Peyer's patch (tissue), 4 donors: ENCODE data around the gene TIAM2. TPM values are rescaled to one million over a fixed set of nuclear protein-coding genes. Genes with fewer than 3 reads are reported as not detected.

Source experiments
- DNase-seq, 3 donors: peaks; one replicate each; pipeline ENCODE4 v3.0.0-alpha.2; 2017 to 2019
- H3K27ac ChIP-seq, 4 donors: fragments of 200-600 bp; sonication (generic); one replicate each; pipeline ENCODE4 v1.5.1; 2016 to 2019
- H3K27me3 ChIP-seq, 2 donors: fragments of 200-600 bp; sonication (generic); one replicate each; pipeline ENCODE4 v1.5.1; 2019
- H3K36me3 ChIP-seq, 3 donors: fragments of 200-600 bp; sonication (generic); one replicate each; pipeline ENCODE4 v1.5.1; 2016 to 2019
- H3K4me1 ChIP-seq, 4 donors: fragments of 200-600 bp; sonication (generic); one replicate each; pipeline ENCODE4 v1.5.1; 2016 to 2019
- H3K4me3 ChIP-seq, 4 donors: fragments of 200-600 bp; sonication (generic); 1 replicate in 3 of 4; 2 replicates in 1 of 4; pipeline ENCODE4 v1.5.1; 2016 to 2019; ENCODE audit warnings: mild to moderate bottlenecking in 1 of 4
- H3K9me3 ChIP-seq, 4 donors: fragments of 200-600 bp; sonication (generic); one replicate each; pipeline ENCODE4 v1.5.1; 2016 to 2019; ENCODE audit warnings: mild to moderate bottlenecking in 1 of 4
- POLR2A ChIP-seq, 2 donors: fragments of 450-650 bp; IDR thresholded peaks; one replicate each; pipeline ENCODE4 v1.5.1; 2017; ENCODE audit warnings: antibody characterized with exemption in 2 of 2, mild to moderate bottlenecking in 2 of 2, moderate library complexity in 2 of 2
- total RNA-seq, 4 donors: library from RNA; depleted of rRNA; stranded (reverse); fragments of >200 nt; gene quantifications; one replicate each; pipeline ENCODE4 v1.1.0, GENCODE V29; 2016
- TF ChIP-seq, protein P1 (sequence below), 6 experiments: fragments of 450-650 bp in 4 of 6; fragments of 200-600 bp in 2 of 6; sonication (generic) in 1 of 6; IDR thresholded peaks; one replicate each; pipeline ENCODE4 v1.5.1; 2017 to 2019; ENCODE audit warnings: antibody characterized with exemption in 6 of 6, mild to moderate bottlenecking in 3 of 6, moderate library complexity in 1 of 6

Gene TIAM2
- total RNA-seq, 4 donors from 2014 or later: 47.0 to 139 (median 91.9) TPM

GRCh38 chr6:155165029-155165710, 170.1 kb downstream of the TIAM2 start:
- TF ChIP-seq POLR2A (IDR thresholded peaks at IDR 0.05): no peak
- TF ChIP-seq, protein P1, sequence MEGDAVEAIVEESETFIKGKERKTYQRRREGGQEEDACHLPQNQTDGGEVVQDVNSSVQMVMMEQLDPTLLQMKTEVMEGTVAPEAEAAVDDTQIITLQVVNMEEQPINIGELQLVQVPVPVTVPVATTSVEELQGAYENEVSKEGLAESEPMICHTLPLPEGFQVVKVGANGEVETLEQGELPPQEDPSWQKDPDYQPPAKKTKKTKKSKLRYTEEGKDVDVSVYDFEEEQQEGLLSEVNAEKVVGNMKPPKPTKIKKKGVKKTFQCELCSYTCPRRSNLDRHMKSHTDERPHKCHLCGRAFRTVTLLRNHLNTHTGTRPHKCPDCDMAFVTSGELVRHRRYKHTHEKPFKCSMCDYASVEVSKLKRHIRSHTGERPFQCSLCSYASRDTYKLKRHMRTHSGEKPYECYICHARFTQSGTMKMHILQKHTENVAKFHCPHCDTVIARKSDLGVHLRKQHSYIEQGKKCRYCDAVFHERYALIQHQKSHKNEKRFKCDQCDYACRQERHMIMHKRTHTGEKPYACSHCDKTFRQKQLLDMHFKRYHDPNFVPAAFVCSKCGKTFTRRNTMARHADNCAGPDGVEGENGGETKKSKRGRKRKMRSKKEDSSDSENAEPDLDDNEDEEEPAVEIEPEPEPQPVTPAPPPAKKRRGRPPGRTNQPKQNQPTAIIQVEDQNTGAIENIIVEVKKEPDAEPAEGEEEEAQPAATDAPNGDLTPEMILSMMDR (IDR thresholded peaks at IDR 0.05): no peak

GRCh38 chr6:155170519-155170918, 175.4 kb downstream of the TIAM2 start:
- Histone ChIP-seq H3K4me3 (no peak overlapping the region), H3K4me1 (peaks cover 0 to 3% (median 0%) of the 10 kb centered on the region in 4 donors), H3K27ac (no peak overlapping the region), H3K9me3 (no peaks in the 10 kb centered on the region), H3K27me3 (no peaks in the 10 kb centered on the region), H3K36me3 (peaks cover 0 to 9% (median 0%) of the 10 kb centered on the region in 3 donors)
- TF ChIP-seq, protein P1 (IDR thresholded peaks at IDR 0.05): no peak
- no peak for TF ChIP-seq POLR2A (IDR thresholded peaks at IDR 0.05)
- DNase-seq: no peak

More at GRCh38 chr6:155165029-155165710, 170.1 kb downstream of the TIAM2 start:
- Histone ChIP-seq H3K4me1 (no peaks in the 10 kb centered on the region), H3K27ac (no peak overlapping the region), H3K4me3 (no peak overlapping the region), H3K36me3 (peaks cover 0 to 21% (median 0%) of the 10 kb centered on the region in 3 donors), H3K9me3 (no peaks in the 10 kb centered on the region), H3K27me3 (no peaks in the 10 kb centered on the region)
- no peak for DNase-seq

DNA sequence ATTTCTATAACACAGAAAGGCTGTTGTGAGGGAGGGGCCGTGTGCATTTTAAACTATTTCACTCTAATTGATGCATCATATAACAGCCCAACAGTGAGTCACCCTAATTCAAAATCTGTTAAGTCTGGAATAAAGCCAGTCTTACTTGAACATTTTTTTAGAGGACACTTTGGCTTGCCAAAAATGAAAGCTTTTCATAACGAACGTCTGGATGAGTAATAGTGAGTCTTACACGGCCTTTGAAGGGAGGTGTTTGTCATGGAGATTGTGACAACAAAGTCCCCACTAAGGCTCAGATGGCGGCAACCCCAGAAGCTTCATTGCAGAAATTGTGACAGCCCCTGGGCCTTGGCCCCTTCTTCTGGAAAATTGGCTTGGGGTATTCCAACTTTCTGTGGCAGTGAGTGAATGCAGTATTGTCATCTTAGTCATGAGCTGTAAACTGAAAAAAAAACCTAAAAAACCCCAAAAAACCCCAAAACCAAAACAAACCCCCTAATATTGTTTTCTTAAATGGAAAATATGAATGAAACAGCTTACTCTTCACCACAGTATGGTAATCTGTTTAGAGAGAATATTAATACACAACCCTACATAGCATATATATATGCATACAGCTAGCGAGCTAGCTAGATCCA, 176.1 kb downstream of the TIAM2 start:
- no peaks in the 10 kb centered on the region for H3K9me3 ChIP-seq
- peaks cover 0 to 3% (median 0%) of the 10 kb centered on the region in 4 donors for H3K4me1 ChIP-seq
- H3K27ac ChIP-seq: peak overlapping the region in 3 of 4 donors; percentile 9 to 42 (median 19)
- DNase-seq: peak in 1 of 3 donors; percentile 57
- TF ChIP-seq POLR2A (IDR thresholded peaks at IDR 0.05): no peak
- TF ChIP-seq, protein P1 (IDR thresholded peaks at IDR 0.05): no peak
- H3K4me3 ChIP-seq: no peak overlapping the region
- H3K36me3 ChIP-seq: peaks cover 0 to 2% (median 0%) of the 10 kb centered on the region in 3 donors
- no peaks in the 10 kb centered on the region for H3K27me3 ChIP-seq

DNA sequence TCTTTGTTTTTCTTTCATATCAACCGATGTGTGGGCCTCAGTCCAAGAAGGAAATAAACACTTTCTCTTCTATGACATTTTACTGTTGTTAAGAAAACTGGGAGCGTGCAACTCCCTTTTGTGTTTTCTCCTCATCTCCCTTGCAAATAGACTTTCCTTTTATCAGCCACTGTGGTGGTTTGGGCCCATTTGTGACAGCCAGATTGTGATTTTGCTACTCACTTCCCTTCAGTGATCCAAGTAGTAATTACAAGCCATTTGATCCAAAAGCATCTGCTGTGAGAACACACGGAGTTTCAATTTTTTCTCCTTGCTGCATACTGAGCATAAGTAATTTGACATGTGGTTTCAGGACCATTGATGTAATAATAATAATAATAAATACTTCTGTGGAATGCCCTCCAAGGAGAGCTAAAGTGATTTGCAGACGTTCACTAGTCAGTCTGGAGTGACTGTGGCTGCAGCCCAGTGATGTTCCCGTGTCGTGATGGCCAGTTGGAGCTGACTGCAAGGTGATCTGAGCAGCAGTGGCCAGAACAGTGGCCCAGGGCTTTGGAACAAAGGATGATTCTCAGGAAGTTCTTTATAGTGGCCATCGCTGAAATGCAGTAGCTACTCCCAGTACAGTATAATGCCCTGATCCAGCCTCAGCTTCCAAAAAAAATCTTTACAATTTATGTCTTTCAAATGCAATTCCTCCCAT, 176.8 kb downstream of the TIAM2 start:
- Histone ChIP-seq H3K36me3 (no peaks in the 10 kb centered on the region), H3K27ac (peak overlapping the region in 2 of 4 donors; percentile 9 to 19), H3K9me3 (no peaks in the 10 kb centered on the region), H3K27me3 (no peaks in the 10 kb centered on the region), H3K4me1 (peaks cover 0 to 3% (median 0%) of the 10 kb centered on the region in 4 donors), H3K4me3 (no peak overlapping the region)
- TF ChIP-seq, protein P1 (IDR thresholded peaks at IDR 0.05): no peak
- no peak for TF ChIP-seq POLR2A (IDR thresholded peaks at IDR 0.05)
- DNase-seq: no peak

DNA sequence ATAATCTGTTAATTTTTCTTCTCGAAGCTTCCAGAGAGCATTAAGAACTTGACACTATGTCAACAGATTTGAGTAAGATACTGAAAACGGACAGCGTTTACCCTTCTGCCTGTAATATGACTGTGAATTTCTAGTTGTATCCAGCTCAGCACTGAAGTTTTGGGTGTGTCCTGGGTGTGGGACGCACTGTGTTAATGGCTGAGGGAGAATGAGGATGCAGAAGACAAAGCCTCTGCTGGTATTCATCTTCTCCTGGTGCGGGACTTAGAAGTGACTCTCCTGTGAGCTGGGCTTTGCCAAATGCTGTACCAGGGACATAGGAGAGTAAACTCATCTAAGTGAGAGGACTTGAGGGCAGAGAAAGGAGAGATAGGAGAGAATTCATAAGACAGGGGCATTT, 178.4 kb downstream of the TIAM2 start:
- peaks cover 0 to 3% (median 0%) of the 10 kb centered on the region in 4 donors for H3K4me1 ChIP-seq
- no peaks in the 10 kb centered on the region for H3K36me3 ChIP-seq
- no peaks in the 10 kb centered on the region for H3K27me3 ChIP-seq
- TF ChIP-seq, protein P1 (IDR thresholded peaks at IDR 0.05): no peak
- TF ChIP-seq POLR2A (IDR thresholded peaks at IDR 0.05): no peak
- no peak overlapping the region for H3K4me3 ChIP-seq
- H3K27ac ChIP-seq: no peak overlapping the region
- DNase-seq: no peak
- no peaks in the 10 kb centered on the region for H3K9me3 ChIP-seq
